ENCODE measurements around the gene POU2F3.

Gene POU2F3

DNA sequence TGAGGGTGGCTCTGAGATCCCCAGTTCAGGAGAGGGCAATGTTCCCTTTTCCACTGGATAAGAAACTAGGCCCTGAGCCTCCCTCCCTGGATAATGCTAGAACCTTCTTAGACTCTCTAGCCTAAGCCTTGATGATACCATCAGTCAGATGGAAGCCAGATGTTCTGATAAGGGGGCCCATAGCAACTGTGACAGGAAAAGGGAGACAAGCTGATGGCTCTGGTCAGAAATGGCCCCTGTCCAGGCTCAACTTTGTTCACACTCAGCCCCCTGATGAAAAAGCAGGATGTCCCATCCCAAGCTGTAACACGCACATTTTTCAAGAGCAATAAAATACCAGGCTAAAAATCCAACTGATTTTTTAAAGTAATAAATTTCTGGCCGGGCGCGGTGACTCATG is 36.3 kb upstream of the POU2F3 start:
- TF ChIP-seq CTCF (IDR thresholded peaks at IDR 0.05; ENCODE audit: borderline replicate concordance, insufficient read depth, low read depth, low read length), result no peak
- no peak overlapping the region for H3K4me3 ChIP-seq (ENCODE audit: low read depth, low read length)

- no peak for TF ChIP-seq CTCF (IDR thresholded peaks at IDR 0.05; ENCODE audit: borderline replicate concordance, insufficient read depth, low read depth, low read length)
- H3K4me3 ChIP-seq (ENCODE audit: low read depth, low read length), result no peak overlapping the region
Measured at GRCh38 chr11:120205596-120206161, 34.3 kb upstream of the POU2F3 start.

DNA sequence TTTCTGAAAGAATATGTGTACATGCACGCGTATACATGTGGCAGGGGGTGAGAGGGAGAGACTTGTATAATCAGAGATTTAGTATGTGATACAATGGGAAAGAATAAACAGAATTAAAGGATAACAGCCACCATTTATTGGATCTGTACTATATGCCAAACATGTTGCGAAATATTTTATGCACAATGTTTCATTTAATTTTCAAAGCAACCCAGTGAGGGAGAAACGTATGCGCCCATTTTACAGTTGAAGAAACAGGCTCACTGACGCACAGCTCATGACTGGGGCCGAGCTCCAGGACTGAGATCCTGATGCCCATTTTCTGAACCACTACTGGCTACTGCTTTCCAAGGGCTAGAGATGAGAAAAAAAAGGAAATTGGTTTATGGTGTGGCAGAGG is 32.4 kb upstream of the POU2F3 start:
- H3K4me3 ChIP-seq (ENCODE audit: low read depth, low read length), result no peak overlapping the region
- TF ChIP-seq CTCF (IDR thresholded peaks at IDR 0.05; ENCODE audit: borderline replicate concordance, insufficient read depth, low read depth, low read length), result no peak

DNA sequence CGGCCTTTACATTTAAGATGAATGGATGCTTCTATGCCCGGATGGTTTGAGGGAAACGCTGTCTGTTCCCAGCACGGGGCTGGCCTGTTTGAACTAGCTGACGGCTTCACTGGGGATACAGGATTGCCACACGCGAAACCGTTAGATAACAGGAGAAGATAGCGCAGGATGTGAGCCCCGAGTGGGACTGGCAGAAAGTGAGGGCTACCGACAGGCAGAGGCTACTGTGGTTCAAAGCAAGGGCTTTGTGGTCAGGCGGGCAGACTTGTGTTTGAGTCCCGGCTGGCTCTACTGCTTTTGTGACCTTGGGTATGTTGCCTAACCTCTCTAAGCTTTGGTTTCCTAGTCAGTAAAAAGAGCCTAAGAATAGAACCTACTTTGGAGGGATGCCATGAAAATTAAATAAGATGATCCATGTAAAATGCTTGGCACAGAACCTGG is 31.9 kb upstream of the POU2F3 start:
- H3K4me3 ChIP-seq (ENCODE audit: low read depth, low read length), result no peak overlapping the region
- no peak for TF ChIP-seq CTCF (IDR thresholded peaks at IDR 0.05; ENCODE audit: borderline replicate concordance, insufficient read depth, low read depth, low read length)

DNA sequence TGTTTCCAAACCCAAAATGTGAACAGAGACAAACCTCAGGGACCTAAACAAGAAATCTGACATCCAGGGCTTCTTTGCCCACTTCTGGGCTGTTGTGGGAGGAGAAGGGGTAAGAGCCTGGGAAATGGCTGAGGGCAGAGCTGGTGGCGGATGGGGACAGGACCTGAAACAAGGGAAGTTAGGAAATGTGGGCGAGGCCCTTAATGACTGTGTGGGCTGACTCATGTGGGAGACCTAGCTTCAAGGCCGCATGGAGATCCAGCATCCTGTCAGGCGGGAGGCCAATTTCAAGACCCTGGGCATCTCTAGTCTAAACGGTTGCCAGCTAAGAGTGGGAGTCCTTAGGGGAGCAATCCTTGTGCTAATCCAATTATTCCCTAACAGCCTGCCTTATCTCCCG is 31.2 kb upstream of the POU2F3 start:
- no peak overlapping the region for H3K4me3 ChIP-seq (ENCODE audit: low read depth, low read length)
- no peak for TF ChIP-seq CTCF (IDR thresholded peaks at IDR 0.05; ENCODE audit: borderline replicate concordance, insufficient read depth, low read depth, low read length)

DNA sequence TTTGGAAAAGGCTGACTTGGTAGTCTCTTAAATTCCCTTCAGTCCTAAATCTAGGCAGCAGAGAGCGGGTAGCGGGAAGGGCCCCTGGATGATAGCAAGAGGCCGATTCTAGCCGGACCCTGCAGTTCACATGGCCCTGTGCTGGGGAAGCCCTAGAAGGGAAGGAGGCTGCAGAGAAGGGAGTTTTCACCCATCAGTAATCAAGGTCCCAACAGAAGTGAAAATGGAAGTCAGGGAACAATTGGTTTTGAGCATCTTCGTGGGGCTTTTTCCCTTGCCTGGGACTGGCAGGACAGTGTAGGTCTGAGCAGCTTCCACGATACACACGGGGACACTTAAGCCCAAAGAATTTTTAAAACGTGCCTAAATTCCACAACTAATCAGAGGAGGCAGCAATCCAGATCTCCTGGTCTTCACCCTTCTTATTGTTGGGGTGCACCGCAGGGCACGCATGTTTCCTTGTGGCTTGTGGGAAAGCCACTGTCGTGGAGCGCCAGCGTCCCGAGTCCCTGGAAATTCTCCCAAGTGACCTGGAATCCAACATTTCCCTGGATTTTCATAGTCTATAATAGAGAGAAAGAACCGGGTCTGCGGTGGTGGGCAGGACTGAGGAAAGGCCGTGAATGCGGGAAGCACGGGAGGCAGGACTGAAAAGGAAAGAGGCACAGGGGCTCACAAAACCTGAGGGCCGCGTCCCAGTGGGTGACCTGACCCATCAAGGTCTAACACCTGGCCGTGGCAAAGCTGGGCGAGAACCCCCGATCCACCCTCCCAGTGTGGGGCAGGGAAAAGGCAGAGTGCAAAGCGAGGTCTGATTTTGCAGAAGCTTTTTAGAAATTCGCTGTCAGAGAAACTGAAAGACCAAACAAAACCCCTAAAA is 30.0 kb upstream of the POU2F3 start:
- peak overlapping the region; percentile 53 for H3K4me3 ChIP-seq (ENCODE audit: low read depth, low read length)

More for the DNA sequence above, 30.0 kb upstream of the POU2F3 start:
- no peak for TF ChIP-seq CTCF (IDR thresholded peaks at IDR 0.05; ENCODE audit: borderline replicate concordance, insufficient read depth, low read depth, low read length)

Measured in GM12875 (cell line).